H1 (cell line): ENCODE measurements around the gene PRKCA. TPM values are rescaled to one million over a fixed set of nuclear protein-coding genes. Genes with fewer than 3 reads are reported as not detected.

Source experiments
- CTCF ChIA-PET: fragments of 300-600 bp; sonication (Branson Sonifier 250); formaldehyde crosslinking; loops from one replicate; lab custom pipeline; 2021; ENCODE audit not compliant: partially characterized antibody; lab: Charles Lee
- POLR2A ChIA-PET: fragments of 300-600 bp; sonication (Branson Sonifier 250); formaldehyde crosslinking; loops from one replicate; lab custom pipeline; 2021; ENCODE audit warnings: inconsistent platforms; ENCODE audit not compliant: partially characterized antibody; lab: Charles Lee
- DNase-seq, 2 experiments: peaks; one replicate each; pipeline versions ENCODE4 v3.0.0 to v3.0.0-alpha.2; 2010 to 2022; ENCODE audit warnings: low spot score in 2 of 2, low read depth in 1 of 2, mixed read lengths in 1 of 2
- FAIRE-seq: peaks from 2 replicates; lab custom pipeline; 2011; peaks lifted over from hg19 to GRCh38; lab: Jason Lieb, UNC
- H2AFZ ChIP-seq: 2 replicates; pipeline ENCODE4 v1.8.1; 2012; ENCODE audit warnings: low read length, inconsistent platforms
- H2AK5ac ChIP-seq: 2 replicates; pipeline ENCODE4 v1.6.1; 2013; ENCODE audit warnings: low read depth, low read length
- H2BK120ac ChIP-seq: replicated peaks from 2 replicates; pipeline ENCODE3; 2013; ENCODE audit warnings: low read depth, low read length, inconsistent platforms
- H2BK12ac ChIP-seq: 2 replicates; pipeline ENCODE4 v1.6.1; 2013; ENCODE audit warnings: low read depth, low read length
- H2BK15ac ChIP-seq: 2 replicates; pipeline ENCODE4 v1.6.1; 2013; ENCODE audit warnings: low read length
- H2BK20ac ChIP-seq: 2 replicates; pipeline ENCODE4 v1.6.1; 2013; ENCODE audit warnings: low read length
- H2BK5ac ChIP-seq: 2 replicates; pipeline ENCODE4 v1.6.1; 2013; ENCODE audit warnings: low read depth, low read length
- H3K14ac ChIP-seq: 2 replicates; pipeline ENCODE4 v1.6.1; 2013; ENCODE audit warnings: inconsistent platforms; ENCODE audit not compliant: insufficient read length
- H3K18ac ChIP-seq: 2 replicates; pipeline ENCODE4 v1.6.1; 2013; ENCODE audit warnings: low read length; ENCODE audit errors: extremely low read depth
- H3K23ac ChIP-seq: 2 replicates; pipeline ENCODE4 v1.6.1; 2013; ENCODE audit warnings: inconsistent platforms; ENCODE audit not compliant: insufficient read length
- H3K23me2 ChIP-seq: 2 replicates; pipeline ENCODE4 v1.6.1; 2013; ENCODE audit warnings: low read depth, low read length
- H3K27ac ChIP-seq: 2 replicates; pipeline ENCODE4 v1.6.1; 2011; ENCODE audit warnings: low read depth, low read length, inconsistent platforms
- H3K27me3 ChIP-seq, 4 experiments: replicated peaks in 1 of 4; 1 replicate in 1 of 4; 2 replicates in 3 of 4; pipeline versions ENCODE4 v1.6.1 to v1.8.1; 2011 to 2013; ENCODE audit warnings: low read length in 3 of 4, mild to moderate bottlenecking in 3 of 4, inconsistent platforms in 2 of 4, mixed read lengths in 2 of 4, moderate library complexity in 1 of 4; ENCODE audit not compliant: control insufficient read depth in 3 of 4, insufficient read depth in 3 of 4; ENCODE audit errors: extremely low read depth in 1 of 4
- H3K36me3 ChIP-seq, 4 experiments: 2 replicates each; pipeline versions ENCODE4 v1.6.1 to v1.8.1; 2011 to 2013; ENCODE audit warnings: mild to moderate bottlenecking in 4 of 4, low read length in 3 of 4, moderate library complexity in 2 of 4, control low read depth in 1 of 4, inconsistent platforms in 1 of 4; ENCODE audit not compliant: insufficient read depth in 4 of 4, control insufficient read depth in 2 of 4
- H3K4ac ChIP-seq: replicated peaks from 2 replicates; pipeline ENCODE3; 2013; ENCODE audit warnings: low read length, low read depth, mixed read lengths, inconsistent platforms; ENCODE audit not compliant: insufficient read length
- H3K4me1 ChIP-seq, 4 experiments: replicated peaks in 1 of 4; 1 replicate in 1 of 4; 2 replicates in 3 of 4; pipeline versions ENCODE4 v1.6.1 to v1.8.1; 2011 to 2013; ENCODE audit warnings: low read length in 3 of 4, inconsistent platforms in 2 of 4, mixed read lengths in 1 of 4; ENCODE audit not compliant: insufficient read depth in 4 of 4, control insufficient read depth in 3 of 4
- H3K4me2 ChIP-seq, 2 experiments: 2 replicates each; pipeline versions ENCODE4 v1.6.1 to v1.8.1; 2011 to 2013; ENCODE audit warnings: low read depth in 2 of 2, low read length in 2 of 2, control low read depth in 1 of 2, inconsistent platforms in 1 of 2, mild to moderate bottlenecking in 1 of 2; ENCODE audit not compliant: insufficient read depth in 1 of 2
- H3K4me3 ChIP-seq, 4 experiments: fragments of 200-600, 300-600 bp in 1 of 4; sonication (generic), shearing (Covaris generic), sonication (Bioruptor Twin) in 1 of 4; 2 replicates each; pipeline versions ENCODE4 v1.5.1 to v1.8.1; 2011 to 2016; ENCODE audit warnings: low read length in 4 of 4, low read depth in 3 of 4, control low read depth in 2 of 4, inconsistent platforms in 2 of 4, mild to moderate bottlenecking in 2 of 4, mixed read lengths in 1 of 4, moderate library complexity in 1 of 4; ENCODE audit not compliant: insufficient read depth in 2 of 4; ENCODE audit errors: extremely low read depth in 1 of 4
- H3K56ac ChIP-seq: replicated peaks from 2 replicates; pipeline ENCODE3; 2013; ENCODE audit warnings: low read depth, mild to moderate bottlenecking, mixed read lengths, low read length, inconsistent platforms; ENCODE audit not compliant: insufficient read length
- H3K79me1 ChIP-seq: 2 replicates; pipeline ENCODE4 v1.6.1; 2013; ENCODE audit warnings: low read depth, low read length, control low read depth
- H3K79me2 ChIP-seq, 2 experiments: 2 replicates each; pipeline versions ENCODE4 v1.6.1 to v1.8.1; 2012 to 2013; ENCODE audit warnings: low read length in 2 of 2, mild to moderate bottlenecking in 2 of 2, inconsistent platforms in 1 of 2; ENCODE audit not compliant: insufficient read depth in 2 of 2, control insufficient read depth in 1 of 2
- H3K9ac ChIP-seq, 4 experiments: replicated peaks in 1 of 4; 1 replicate in 1 of 4; 2 replicates in 3 of 4; pipeline versions ENCODE4 v1.6.1 to v1.8.1; 2011 to 2013; ENCODE audit warnings: low read depth in 3 of 4, low read length in 3 of 4, control low read depth in 2 of 4, mild to moderate bottlenecking in 2 of 4, moderate library complexity in 2 of 4, inconsistent platforms in 1 of 4; ENCODE audit errors: extremely low read depth in 1 of 4
- H3K9me3 ChIP-seq, 2 experiments: 2 replicates each; pipeline versions ENCODE4 v1.6.1 to v1.8.1; 2012 to 2013; ENCODE audit warnings: mild to moderate bottlenecking in 2 of 2, moderate library complexity in 2 of 2, control low read depth in 1 of 2, inconsistent platforms in 1 of 2, low read depth in 1 of 2, low read length in 1 of 2, mixed read lengths in 1 of 2; ENCODE audit not compliant: insufficient read depth in 2 of 2
- H4K20me1 ChIP-seq, 2 experiments: replicated peaks in 1 of 2; 2 replicates each; pipeline versions ENCODE3 to v1.8.1; 2011 to 2013; ENCODE audit warnings: inconsistent platforms in 2 of 2, low read length in 2 of 2, mild to moderate bottlenecking in 1 of 2; ENCODE audit not compliant: insufficient read depth in 2 of 2, control insufficient read depth in 1 of 2
- H4K5ac ChIP-seq: 2 replicates; pipeline ENCODE4 v1.6.1; 2013; ENCODE audit warnings: low read length, low read depth, mixed read lengths, inconsistent platforms; ENCODE audit not compliant: insufficient read length
- H4K8ac ChIP-seq: 2 replicates; pipeline ENCODE4 v1.8.0; 2013; ENCODE audit warnings: mild to moderate bottlenecking, moderate library complexity, low read length, inconsistent platforms; ENCODE audit not compliant: insufficient read depth; ENCODE audit errors: extremely low read depth
- H4K91ac ChIP-seq: replicated peaks from 2 replicates; pipeline ENCODE3; 2013; ENCODE audit warnings: low read length, mixed read lengths, inconsistent platforms; ENCODE audit not compliant: insufficient read length
- ASH2L ChIP-seq: fragments of 200-600, 300-600 bp; sonication (generic); IDR thresholded peaks from one replicate; pipeline ENCODE4 v1.7.1; 2017; ENCODE audit warnings: low read length
- GABPA ChIP-seq: IDR thresholded peaks from 2 replicates; pipeline ENCODE4 v1.6.1; 2011; ENCODE audit warnings: mild to moderate bottlenecking, low read length, moderate library complexity, borderline replicate concordance; ENCODE audit not compliant: insufficient read depth
- KDM1A ChIP-seq: fragments of 200-600, 300-600 bp; sonication (generic); IDR thresholded peaks from 2 replicates; pipeline ENCODE4 v1.7.1; 2016; ENCODE audit warnings: mild to moderate bottlenecking, low read length, borderline replicate concordance
- MAFK ChIP-seq: IDR thresholded peaks from 2 replicates; pipeline ENCODE4 v1.6.1; 2012; ENCODE audit warnings: low read depth, mild to moderate bottlenecking, improper control_type of control experiment, low read length
- MAX ChIP-seq: IDR thresholded peaks from 2 replicates; pipeline ENCODE4 v1.6.1; 2012; ENCODE audit warnings: inconsistent platforms
- SIX5 ChIP-seq: IDR thresholded peaks from 2 replicates; pipeline ENCODE4 v1.6.1; 2011; ENCODE audit warnings: mild to moderate bottlenecking, low read depth, low read length
- SP1 ChIP-seq: IDR thresholded peaks from 2 replicates; pipeline ENCODE4 v1.6.1; 2011; ENCODE audit warnings: low read depth, low read length
- TBP ChIP-seq: IDR thresholded peaks from 2 replicates; pipeline ENCODE4 v1.6.1; 2011; ENCODE audit warnings: low read depth, low read length, improper control_type of control experiment
- WGBS, 2 experiments: shearing (Covaris generic) in 1 of 2; methylation state at CpG; one replicate each; pipeline versions ENCODE4 v1.1.6 to v1.1.7; 2013 to 2015; ENCODE audit warnings: low lambda C conversion rate in 2 of 2, mixed read lengths in 2 of 2, inconsistent platforms in 1 of 2, low coverage in 1 of 2, missing lambda C conversion rate in 1 of 2; ENCODE audit not compliant: insufficient replicate concordance in 2 of 2, insufficient coverage in 1 of 2, insufficient read length in 1 of 2; ENCODE audit errors: extremely low coverage in 1 of 2, missing lambda C conversion rate in 1 of 2; 5-methylcytosine and 5-hydroxymethylcytosine counted together
- polyA plus RNA-seq, 7 experiments: library from polyadenylated mRNA; depleted of rRNA in 3 of 7; stranded (reverse) in 5 of 7; unstranded in 2 of 7; fragments of >200 nt in 5 of 7; fragments of 200-250 nt in 2 of 7; gene quantifications; 1 replicate in 5 of 7; 2 replicates in 1 of 7; 4 replicates in 1 of 7; pipeline versions ENCODE4 v1.2.1 to v1.2.3, GENCODE V29; 2011 to 2013; ENCODE audit warnings: missing spikeins in 2 of 7, mixed read lengths in 2 of 7
- total RNA-seq: library from RNA; stranded (reverse); fragmentation: NEBNext Ultra II Directional; extraction: Animal tissue kit (Norgen Biotek cat#: 25700); gene quantifications from 2 replicates; pipeline ENCODE4 v1.2.1, GENCODE V29; 2021
- TF ChIP-seq, protein P1 (sequence below): IDR thresholded peaks from 2 replicates; pipeline ENCODE4 v1.6.1; 2011; ENCODE audit warnings: low read depth, mild to moderate bottlenecking, low read length; ENCODE audit not compliant: insufficient read depth

Gene PRKCA
- total and polyA plus RNA-seq, 2 of the 8 experiments (the other 6 are each of a cell fraction or from before 2014, with no cell fraction given) = 5.8 to 17.8 TPM

DNA sequence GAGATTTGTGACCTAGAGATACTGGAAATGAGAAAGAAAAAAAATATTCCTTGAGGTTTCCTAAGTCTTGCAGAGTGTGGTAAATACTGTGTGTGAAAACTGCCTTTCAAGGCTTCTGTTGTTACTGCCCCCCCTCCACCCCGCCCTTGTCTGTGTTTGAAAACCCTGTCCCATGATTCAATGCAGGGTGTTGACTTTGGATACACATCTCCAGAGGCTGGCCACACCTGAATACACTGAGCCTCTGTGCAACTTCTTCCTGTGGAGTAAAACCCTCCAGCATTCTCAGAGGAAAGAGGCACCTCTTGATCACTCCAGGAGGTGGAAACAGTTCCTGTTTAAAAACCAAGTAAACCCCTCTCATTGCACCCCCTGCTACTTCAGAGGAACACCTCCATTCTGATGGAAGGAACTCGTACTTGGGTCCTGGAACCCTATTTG lies 409.5 kb downstream of the PRKCA start:
- H2BK20ac ChIP-seq = no peak overlapping the region
- H3K36me3 ChIP-seq = no peaks in the 10 kb centered on the region
- peak in 1 of 2 experiments; percentile 47 for DNase-seq
- TF ChIP-seq SP1 = no peak
- TF ChIP-seq ASH2L = no peak
- TF ChIP-seq TBP = no peak
- TF ChIP-seq, protein P1, sequence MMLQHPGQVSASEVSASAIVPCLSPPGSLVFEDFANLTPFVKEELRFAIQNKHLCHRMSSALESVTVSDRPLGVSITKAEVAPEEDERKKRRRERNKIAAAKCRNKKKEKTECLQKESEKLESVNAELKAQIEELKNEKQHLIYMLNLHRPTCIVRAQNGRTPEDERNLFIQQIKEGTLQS = no peak
- no peak for TF ChIP-seq SIX5
- TF ChIP-seq MAFK = no peak
- no peak for TF ChIP-seq MAX
- TF ChIP-seq GABPA = no peak
- no peak for TF ChIP-seq KDM1A
- TF ChIP-seq, all 59 proteins: peak for 0
- no peaks in the 10 kb centered on the region for H3K27me3 ChIP-seq
- H3K79me1 ChIP-seq = no peaks in the 10 kb centered on the region
- no peak overlapping the region for H3K14ac ChIP-seq
- H3K4me3 ChIP-seq = no peak overlapping the region
- H4K8ac ChIP-seq = no peak overlapping the region
- H2BK120ac ChIP-seq = no peak overlapping the region
- 0 out of 2 replicates have a peak overlapping the region, but pooled peaks have one; percentile 38 for H3K18ac ChIP-seq
- H4K20me1 ChIP-seq = peaks cover 0 to 1% of the 10 kb centered on the region in 2 experiments
- H2AFZ ChIP-seq = no peak overlapping the region
- no peaks in the 10 kb centered on the region for H3K23me2 ChIP-seq
- no peak overlapping the region for H2AK5ac ChIP-seq
- peaks cover 10 to 28% (median 15%) of the 10 kb centered on the region in 4 experiments; a peak in 6 of 7 replicates for H3K4me1 ChIP-seq
- no peak overlapping the region for H3K23ac ChIP-seq
- no peak overlapping the region for H2BK15ac ChIP-seq
- H3K9ac ChIP-seq = no peak overlapping the region
- no peak overlapping the region for H3K27ac ChIP-seq
- H3K79me2 ChIP-seq = no peaks in the 10 kb centered on the region
- H4K5ac ChIP-seq = peak overlapping the region; percentile 38
- POLR2A ChIA-PET = interaction anchor here (0.7 kb wide), 1 partner anchor 10 kb away, joined by 3 read pairs; no protein-coding TSS in a partner anchor
- H3K56ac ChIP-seq = no peak overlapping the region
- peak overlapping the region; percentile 65; the same call in 1 of the 2 replicates for H2BK12ac ChIP-seq
- WGBS, 2 experiments = 19% methylated on average over 2 of the region's 2 CpGs; no CpG with 5 or more reads in 1 of the 2 experiments
- peak overlapping the region; percentile 13 to 21; a peak in 3 of 4 replicates for H3K4me2 ChIP-seq
- H4K91ac ChIP-seq = no peak overlapping the region
- H3K4ac ChIP-seq = no peak overlapping the region
- H2BK5ac ChIP-seq = peak overlapping the region; percentile 62; the same call in 1 of the 2 replicates
- H3K9me3 ChIP-seq = no peaks in the 10 kb centered on the region
- no peak for FAIRE-seq
- CTCF ChIA-PET = interaction anchor here (1.0 to 4.1 kb wide), 2 partner anchors 14 to 93 kb away, joined by 3 to 37 read pairs; no protein-coding TSS in a partner anchor
